A549 (cell line): ENCODE data around the gene UVSSA.

Experiments
- CTCF ChIP-seq: fragments of >200 bp; sonication (Bioruptor Twin); formaldehyde crosslinking; IDR thresholded peaks from 3 replicates; pipeline ENCODE4 v1.5.1; 2016
- NR3C1 ChIP-seq: fragments of >200 bp; sonication (Bioruptor Twin); formaldehyde crosslinking; IDR thresholded peaks from 3 replicates; pipeline ENCODE4 v1.6.1; 2017

DNA sequence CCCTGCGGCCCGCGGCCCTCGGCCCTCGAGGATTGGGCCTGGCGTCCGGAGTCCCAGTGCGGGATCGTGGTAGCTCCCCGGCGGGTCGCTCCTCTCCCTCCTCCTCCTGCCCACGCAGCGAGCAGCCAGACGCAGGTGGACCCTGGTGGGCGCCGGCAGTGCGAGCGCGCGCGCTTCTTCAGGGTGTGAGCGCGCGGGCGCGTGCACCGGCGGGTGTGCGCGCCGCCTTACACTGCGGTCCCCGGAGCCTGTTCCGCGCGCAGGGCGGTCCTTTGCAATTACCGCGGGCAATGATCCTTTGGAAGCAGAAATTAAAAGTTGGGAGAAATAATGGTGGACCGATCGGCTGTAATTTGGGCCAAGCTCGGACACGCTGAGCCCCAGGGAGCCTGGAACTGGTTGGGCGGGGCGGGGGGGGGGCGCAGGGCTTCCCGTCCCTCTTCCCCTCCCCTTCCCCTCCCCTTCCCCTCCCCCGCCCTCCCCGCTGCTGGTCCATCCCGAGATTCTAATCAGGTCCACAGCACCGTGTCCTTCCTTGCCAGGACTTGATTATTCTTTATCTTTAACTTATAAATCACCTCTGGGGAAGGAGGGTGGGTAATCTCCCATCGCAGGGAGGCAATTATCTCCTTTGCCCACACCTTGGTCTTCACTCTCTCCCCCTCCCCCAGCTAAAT, 60.8 kb downstream of the UVSSA start:
- TF ChIP-seq NR3C1 (no peak), CTCF (no peak)
